Measurements from ENCODE around the gene ARHGEF18. TPM values are rescaled to one million over a fixed set of nuclear protein-coding genes. Genes with fewer than 3 reads are reported as not detected.
A peak's percentile ranks its signal among the peaks of the same experiment; 100 is the strongest.

The ARHGEF18 gene
- total RNA-seq, 4 donors from 2014 or later: 19.9 to 58.5 (median 31.9) TPM

DNA sequence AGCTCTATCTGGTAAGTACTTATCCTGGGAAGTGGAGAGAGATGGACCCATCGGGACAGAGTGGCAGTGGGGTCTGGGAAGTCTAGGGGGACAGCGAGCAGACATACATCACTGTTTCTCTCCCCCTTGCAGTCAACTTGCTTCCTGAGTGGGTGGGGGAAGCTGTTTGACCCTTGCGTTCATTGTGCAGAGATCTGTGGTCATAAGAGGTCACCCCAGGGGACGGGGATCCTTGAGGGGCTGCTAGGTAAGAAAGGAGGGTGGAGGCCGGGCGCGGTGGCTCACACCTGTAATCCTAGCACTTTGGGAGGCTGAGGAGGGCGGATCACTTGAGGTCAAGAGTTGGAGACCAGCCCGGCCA, 474 bp downstream of the ARHGEF18 start:
- H3K4me1 ChIP-seq: no peaks in the 10 kb centered on the region
- 84 to 85% methylated on average over 9 of the region's 9 CpGs for WGBS, 2 donors
- no peaks in the 10 kb centered on the region for H3K27me3 ChIP-seq
- TF ChIP-seq POLR2A (IDR thresholded peaks at IDR 0.05) (no peak), EP300 (IDR thresholded peaks at IDR 0.05) (no peak), CTCF (IDR thresholded peaks at IDR 0.05) (no peak)
- peak overlapping the region in 1 of 4 donors; percentile 29 for H3K4me3 ChIP-seq
- peaks cover 0 to 12% (median 0%) of the 10 kb centered on the region in 4 donors for H3K9me3 ChIP-seq
- peak overlapping the region in 1 of 4 donors; percentile 63 for H3K27ac ChIP-seq
- H3K36me3 ChIP-seq: no peaks in the 10 kb centered on the region
- no peak for DNase-seq (ENCODE audit: low spot score in 2 of 2)

GRCh38 chr19:7349961-7350711, 1.4 kb downstream of the ARHGEF18 start:
- WGBS, 2 donors: 75 to 78% methylated on average over 8 of the region's 8 CpGs

GRCh38 chr19:7351861-7352260, 3.1 kb downstream of the ARHGEF18 start:
- H3K4me1 ChIP-seq: no peaks in the 10 kb centered on the region
- H3K36me3 ChIP-seq: no peaks in the 10 kb centered on the region
- 61 to 77% methylated on average over 1 of the region's 1 CpG for WGBS, 2 donors
- no peak overlapping the region for H3K4me3 ChIP-seq
- H3K9me3 ChIP-seq: peaks cover 0 to 16% (median 0%) of the 10 kb centered on the region in 4 donors
- TF ChIP-seq EP300 (IDR thresholded peaks at IDR 0.05) (no peak), POLR2A (IDR thresholded peaks at IDR 0.05) (no peak), CTCF (IDR thresholded peaks at IDR 0.05) (no peak)
- no peak overlapping the region for H3K27ac ChIP-seq
- no peaks in the 10 kb centered on the region for H3K27me3 ChIP-seq
- DNase-seq (ENCODE audit: low spot score in 2 of 2): no peak

More at GRCh38 chr19:7349961-7350711, 1.4 kb downstream of the ARHGEF18 start:
- TF ChIP-seq POLR2A (IDR thresholded peaks at IDR 0.05) (no peak), CTCF (IDR thresholded peaks at IDR 0.05) (no peak), EP300 (IDR thresholded peaks at IDR 0.05) (no peak)
- no peak for DNase-seq (ENCODE audit: low spot score in 2 of 2)
- no peaks in the 10 kb centered on the region for H3K36me3 ChIP-seq
- H3K4me3 ChIP-seq: peak overlapping the region in 1 of 4 donors; percentile 29
- H3K4me1 ChIP-seq: no peaks in the 10 kb centered on the region
- no peaks in the 10 kb centered on the region for H3K27me3 ChIP-seq
- no peak overlapping the region for H3K27ac ChIP-seq
- H3K9me3 ChIP-seq: peaks cover 0 to 12% (median 0%) of the 10 kb centered on the region in 4 donors

- no peak overlapping the region for H3K27ac ChIP-seq
- no peak for TF ChIP-seq EP300 (IDR thresholded peaks at IDR 0.05)
- TF ChIP-seq CTCF (IDR thresholded peaks at IDR 0.05): no peak
- no peak for TF ChIP-seq POLR2A (IDR thresholded peaks at IDR 0.05)
- 68 to 69% methylated on average over 12 to 13 of the region's 13 CpGs for WGBS, 2 donors
- peaks cover 0 to 16% (median 0%) of the 10 kb centered on the region in 4 donors for H3K9me3 ChIP-seq
- no peaks in the 10 kb centered on the region for H3K27me3 ChIP-seq
- H3K4me1 ChIP-seq: no peaks in the 10 kb centered on the region
- H3K4me3 ChIP-seq: no peak overlapping the region
- no peak for DNase-seq (ENCODE audit: low spot score in 2 of 2)
- H3K36me3 ChIP-seq: peaks cover 0 to 2% (median 0%) of the 10 kb centered on the region in 3 donors
Observed at GRCh38 chr19:7355151-7355820, 6.5 kb downstream of the ARHGEF18 start.

GRCh38 chr19:7355871-7356270, 7.1 kb downstream of the ARHGEF18 start:
- Histone ChIP-seq H3K4me1 (no peaks in the 10 kb centered on the region), H3K36me3 (peaks cover 0 to 7% (median 0%) of the 10 kb centered on the region in 3 donors), H3K9me3 (peaks cover 0 to 16% (median 0%) of the 10 kb centered on the region in 4 donors), H3K27me3 (no peaks in the 10 kb centered on the region), H3K4me3 (no peak overlapping the region), H3K27ac (no peak overlapping the region)
- DNase-seq (ENCODE audit: low spot score in 2 of 2): no peak
- WGBS, 2 donors: 31 to 53% methylated on average over 7 of the region's 7 CpGs
- TF ChIP-seq POLR2A (IDR thresholded peaks at IDR 0.05) (no peak), EP300 (IDR thresholded peaks at IDR 0.05) (no peak), CTCF (IDR thresholded peaks at IDR 0.05) (no peak)
